ENCODE results near the gene AUTS2.

GRCh38 chr7:70659263-70659662 lies 1061.0 kb downstream of the AUTS2 start:
- TF ChIP-seq POLR2A (IDR thresholded peaks at IDR 0.05) (no peak), POLR2AphosphoS5 (IDR thresholded peaks at IDR 0.05) (no peak), CTCF (IDR thresholded peaks at IDR 0.05) (no peak), EP300 (IDR thresholded peaks at IDR 0.05) (no peak)
